ENCODE measurements around the gene RABEP1.

RABEP1 gene

DNA sequence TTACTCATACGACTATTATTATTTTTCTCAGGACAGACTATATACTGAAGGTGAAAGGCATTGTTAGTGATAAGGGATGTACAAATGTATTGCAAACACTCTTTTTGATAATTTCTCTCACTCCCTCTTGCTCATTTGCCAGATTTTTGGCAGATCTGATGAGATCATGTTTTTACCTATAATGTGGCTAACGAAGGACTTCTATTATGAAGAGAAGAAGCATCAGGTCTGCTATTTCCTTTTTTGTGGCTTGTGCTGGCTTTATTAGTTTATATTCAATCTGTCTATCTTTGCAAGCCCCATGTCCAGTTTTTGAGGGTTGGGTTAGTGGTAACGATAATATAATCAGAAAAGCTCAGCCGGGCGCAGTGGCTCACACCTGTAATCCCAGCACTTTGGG is 25.0 kb upstream of the RABEP1 start:
- TF ChIP-seq, protein P1, sequence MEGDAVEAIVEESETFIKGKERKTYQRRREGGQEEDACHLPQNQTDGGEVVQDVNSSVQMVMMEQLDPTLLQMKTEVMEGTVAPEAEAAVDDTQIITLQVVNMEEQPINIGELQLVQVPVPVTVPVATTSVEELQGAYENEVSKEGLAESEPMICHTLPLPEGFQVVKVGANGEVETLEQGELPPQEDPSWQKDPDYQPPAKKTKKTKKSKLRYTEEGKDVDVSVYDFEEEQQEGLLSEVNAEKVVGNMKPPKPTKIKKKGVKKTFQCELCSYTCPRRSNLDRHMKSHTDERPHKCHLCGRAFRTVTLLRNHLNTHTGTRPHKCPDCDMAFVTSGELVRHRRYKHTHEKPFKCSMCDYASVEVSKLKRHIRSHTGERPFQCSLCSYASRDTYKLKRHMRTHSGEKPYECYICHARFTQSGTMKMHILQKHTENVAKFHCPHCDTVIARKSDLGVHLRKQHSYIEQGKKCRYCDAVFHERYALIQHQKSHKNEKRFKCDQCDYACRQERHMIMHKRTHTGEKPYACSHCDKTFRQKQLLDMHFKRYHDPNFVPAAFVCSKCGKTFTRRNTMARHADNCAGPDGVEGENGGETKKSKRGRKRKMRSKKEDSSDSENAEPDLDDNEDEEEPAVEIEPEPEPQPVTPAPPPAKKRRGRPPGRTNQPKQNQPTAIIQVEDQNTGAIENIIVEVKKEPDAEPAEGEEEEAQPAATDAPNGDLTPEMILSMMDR (IDR thresholded peaks at IDR 0.05; ENCODE audit: low read depth, low read length, missing control alignments), result no peak
- H3K4me3 ChIP-seq (ENCODE audit: low read depth, low read length), result no peak overlapping the region
- DNase-seq (ENCODE audit: low read depth), result no peak

DNA sequence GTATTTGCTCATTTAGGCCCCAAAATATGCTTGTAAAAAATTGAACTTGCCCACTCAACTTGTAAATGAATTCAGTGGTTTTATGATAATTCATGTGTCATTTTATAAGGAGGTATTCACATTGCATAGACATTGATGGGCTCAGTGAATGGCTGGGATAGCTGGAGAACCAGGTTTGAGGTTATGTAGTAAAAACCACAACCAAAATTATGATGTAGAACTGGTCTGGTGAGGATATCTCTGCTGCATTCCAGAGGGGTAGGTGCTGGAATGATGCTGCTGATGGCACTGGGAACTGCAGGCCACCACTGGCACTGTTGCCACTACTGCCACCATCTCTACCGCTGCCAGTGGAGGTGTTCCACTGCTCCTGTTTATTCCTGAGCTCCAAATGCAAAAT is 21.5 kb upstream of the RABEP1 start:
- TF ChIP-seq, protein P1 (IDR thresholded peaks at IDR 0.05; ENCODE audit: low read depth, low read length, missing control alignments), result no peak
- H3K4me3 ChIP-seq (ENCODE audit: low read depth, low read length), result no peak overlapping the region
- no peak for DNase-seq (ENCODE audit: low read depth)

DNA sequence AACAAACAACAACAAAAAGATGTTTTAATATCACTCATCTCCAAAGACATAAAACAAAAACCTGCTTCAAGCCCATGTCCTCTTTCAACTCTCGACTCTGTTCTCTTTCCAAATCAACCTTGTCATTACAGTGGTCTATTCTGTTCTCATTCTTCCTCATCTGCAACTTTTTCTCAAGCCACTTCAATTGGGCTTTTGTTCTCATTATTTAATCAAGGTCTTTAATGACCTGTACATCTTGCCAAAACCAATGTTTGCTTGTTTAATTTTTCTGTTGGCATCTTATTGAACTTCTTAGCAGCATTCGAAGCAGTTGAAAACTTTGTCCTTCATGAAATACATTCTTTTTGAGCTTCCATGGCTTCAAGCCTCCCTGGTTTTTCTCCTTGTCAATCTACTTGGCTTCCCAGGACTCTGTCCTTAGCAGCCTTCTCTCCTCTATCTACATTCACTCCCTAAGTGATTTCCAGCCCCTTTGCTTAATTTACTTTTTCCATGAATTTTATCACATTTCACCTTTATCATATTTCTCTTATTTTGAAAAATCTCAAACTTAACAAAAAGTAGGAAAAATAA is 19.6 kb upstream of the RABEP1 start:
- DNase-seq (ENCODE audit: low read depth), result no peak
- H3K4me3 ChIP-seq (ENCODE audit: low read depth, low read length), result no peak overlapping the region
- TF ChIP-seq, protein P1 (IDR thresholded peaks at IDR 0.05; ENCODE audit: low read depth, low read length, missing control alignments), result no peak

DNA sequence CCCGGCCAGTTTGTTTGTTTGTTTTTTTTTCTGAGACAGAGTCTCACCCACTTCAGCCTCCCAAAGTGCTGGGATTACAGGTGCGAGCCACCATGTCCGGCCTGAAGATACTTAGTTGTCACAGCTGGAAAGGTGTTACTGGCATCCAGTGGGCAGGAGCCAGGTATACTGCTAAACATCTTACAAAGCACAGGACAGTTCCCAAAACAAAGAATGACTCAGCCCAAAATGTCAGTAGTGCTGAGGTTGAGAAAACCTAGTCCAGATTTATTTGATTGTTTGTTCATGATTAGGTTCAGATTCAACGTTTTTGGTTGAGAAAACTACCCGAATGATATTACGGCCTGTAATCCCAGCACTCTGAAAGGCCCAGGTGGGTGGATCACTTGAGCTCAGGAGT is 18.6 kb upstream of the RABEP1 start:
- H3K4me3 ChIP-seq (ENCODE audit: low read depth, low read length), result no peak overlapping the region
- TF ChIP-seq, protein P1 (IDR thresholded peaks at IDR 0.05; ENCODE audit: low read depth, low read length, missing control alignments), result no peak
- no peak for DNase-seq (ENCODE audit: low read depth)

DNA sequence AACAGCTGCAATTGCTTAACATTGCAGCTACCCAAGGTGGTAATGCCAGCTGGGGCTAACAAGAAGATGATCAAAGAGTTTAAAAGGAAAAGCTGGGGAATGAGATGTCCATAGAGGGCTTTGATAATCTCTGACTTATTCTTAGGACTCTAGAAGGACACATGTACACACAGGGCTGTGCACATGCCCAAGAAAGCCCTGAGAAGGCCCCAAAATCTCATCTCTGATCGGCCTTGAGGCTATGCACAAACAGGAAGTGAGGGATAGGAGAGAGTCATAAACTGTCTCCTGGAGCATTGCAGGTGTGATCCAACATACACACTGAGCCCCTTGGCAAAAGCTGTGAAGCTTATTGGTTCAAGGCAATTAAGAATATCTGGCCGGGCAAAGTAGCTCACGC is 17.2 kb upstream of the RABEP1 start:
- TF ChIP-seq, protein P1 (IDR thresholded peaks at IDR 0.05; ENCODE audit: low read depth, low read length, missing control alignments), result no peak
- no peak for DNase-seq (ENCODE audit: low read depth)
- no peak overlapping the region for H3K4me3 ChIP-seq (ENCODE audit: low read depth, low read length)

DNA sequence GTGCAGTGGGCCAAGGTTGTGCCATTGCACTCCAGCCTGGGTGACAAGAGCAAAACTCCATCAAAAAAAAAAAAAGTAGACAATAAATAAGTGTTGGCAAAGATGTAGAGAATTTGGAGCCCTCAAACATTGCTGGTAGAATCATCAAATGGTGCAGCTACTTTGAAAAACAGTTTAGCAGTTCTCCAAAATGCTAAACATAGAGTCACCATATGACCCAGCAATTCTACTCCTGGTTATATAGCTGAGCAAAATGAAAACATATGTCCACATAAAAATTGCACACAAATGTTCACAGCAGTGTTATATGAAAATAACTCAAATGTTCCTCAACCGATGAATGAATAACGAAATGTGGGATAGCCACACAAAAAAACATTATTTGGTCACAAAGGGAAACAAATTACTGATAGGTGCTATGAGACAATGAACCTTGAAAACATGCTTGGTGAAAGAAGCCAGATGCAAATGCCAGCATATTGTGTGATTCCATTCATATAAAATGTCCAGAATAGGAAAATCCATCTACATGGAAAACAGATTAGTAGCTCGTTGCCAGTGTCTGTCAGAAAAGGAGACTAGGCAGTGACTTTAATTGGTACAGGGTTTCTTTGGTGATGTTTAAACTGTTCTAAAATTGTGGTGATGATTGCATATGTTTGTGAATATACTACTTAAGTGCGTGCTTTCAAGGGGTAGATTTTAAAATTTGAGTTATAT is 12.7 kb upstream of the RABEP1 start:
- DNase-seq (ENCODE audit: low read depth), result no peak
- H3K4me3 ChIP-seq (ENCODE audit: low read depth, low read length), result no peak overlapping the region
- TF ChIP-seq, protein P1 (IDR thresholded peaks at IDR 0.05; ENCODE audit: low read depth, low read length, missing control alignments), result no peak

DNA sequence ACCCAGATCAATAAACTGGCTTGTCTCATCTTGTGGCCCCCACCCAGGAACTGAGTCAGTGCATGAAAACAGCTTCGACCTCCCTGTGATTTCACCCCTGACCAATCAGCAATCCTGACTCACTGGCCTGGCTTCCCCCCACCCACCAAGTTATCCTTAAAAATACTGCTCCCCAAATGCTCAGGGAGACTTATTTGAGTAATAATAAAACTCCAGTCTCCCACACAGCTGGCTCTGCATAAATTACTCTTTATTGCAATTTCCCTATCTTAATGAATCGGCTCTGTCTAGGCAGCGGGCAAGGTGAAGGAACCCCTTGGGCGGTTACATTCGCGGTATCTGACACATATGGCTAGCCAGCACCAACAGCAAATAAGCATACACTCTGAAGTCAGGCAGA is 9.8 kb upstream of the RABEP1 start:
- TF ChIP-seq, protein P1 (IDR thresholded peaks at IDR 0.05; ENCODE audit: low read depth, low read length, missing control alignments), result no peak
- DNase-seq (ENCODE audit: low read depth), result no peak

More for the DNA sequence above, 9.8 kb upstream of the RABEP1 start:
- H3K4me3 ChIP-seq (ENCODE audit: low read depth, low read length), result no peak overlapping the region

Measured in GM12864 (cell line).